8988T (cell line): Measurements from ENCODE around the gene PLEKHA5.
"Not testable (repeated sequence)": the region's sequence is repeated elsewhere in the genome, so short reads cannot be mapped to it uniquely, and the experiment has no call there.

ENCODE experiments used
- DNase-seq: peaks from one replicate; pipeline ENCODE4 v3.0.0; 2011

The PLEKHA5 gene

DNA sequence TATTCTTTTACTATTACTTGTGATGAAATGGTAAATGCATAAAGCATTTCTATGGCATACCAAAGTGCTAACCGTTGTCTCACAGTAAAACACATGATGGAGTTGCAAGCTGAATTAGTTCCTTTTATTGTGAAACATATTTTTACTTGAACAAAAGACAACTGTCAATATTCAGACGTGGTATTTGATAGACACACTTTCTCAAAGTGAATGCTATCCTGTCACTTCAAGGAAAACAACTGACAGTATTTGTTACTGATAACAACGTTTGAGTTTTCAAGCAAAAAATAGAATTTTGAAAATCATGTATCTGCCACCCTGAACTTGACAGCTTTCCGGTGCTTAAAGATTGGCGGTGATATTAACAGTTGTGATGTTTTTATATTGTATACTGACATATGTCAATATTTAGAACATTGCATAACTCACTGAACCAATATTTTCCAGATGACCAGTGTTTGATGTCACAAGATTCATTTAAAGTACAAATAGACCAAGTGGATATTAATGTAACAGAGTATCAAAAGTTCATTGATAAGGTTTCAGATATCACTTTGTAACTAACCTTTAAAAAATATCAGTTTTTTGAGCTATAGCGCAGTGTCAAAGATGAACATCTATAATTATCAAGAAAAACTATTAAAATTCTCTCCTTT is 156.4 kb downstream of the PLEKHA5 start:
- DNase-seq: no peak

DNA sequence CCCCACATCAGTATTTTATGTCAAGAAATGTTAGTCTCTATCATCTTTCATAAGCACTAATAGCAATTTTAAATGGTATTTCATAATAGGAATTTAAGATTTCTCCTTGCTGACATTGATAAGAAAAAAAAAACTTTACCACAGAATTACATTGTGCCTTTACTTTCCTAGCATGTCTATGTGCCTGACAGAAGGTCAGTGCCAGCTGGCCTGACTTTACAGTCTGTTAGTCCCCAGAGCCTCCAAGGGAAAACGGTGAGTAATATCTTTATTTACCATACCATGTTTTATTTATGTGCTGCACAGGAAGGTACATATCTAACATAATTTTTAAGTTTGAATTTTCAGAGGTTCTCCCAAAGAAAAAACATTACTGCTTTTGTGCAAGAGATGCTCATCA is 157.8 kb downstream of the PLEKHA5 start:
- no peak for DNase-seq

DNA sequence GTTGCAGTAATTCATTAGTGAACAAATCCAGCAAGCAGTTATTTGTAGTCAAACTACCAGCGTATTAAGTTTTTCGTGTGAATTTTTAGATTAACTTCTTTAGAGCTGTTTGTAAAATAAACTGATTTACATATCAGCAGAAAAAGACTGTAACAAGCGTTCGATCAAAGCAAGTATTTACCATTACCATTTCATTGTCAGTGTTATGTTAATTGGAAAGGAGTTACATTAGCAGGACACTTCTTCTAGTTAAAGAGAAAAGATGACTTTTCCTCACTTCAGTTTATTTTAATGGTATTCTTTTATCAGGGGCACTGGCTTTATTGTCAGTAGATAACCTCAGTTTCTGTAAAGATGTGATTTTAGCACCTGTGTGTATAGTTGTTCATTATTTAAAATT is 158.6 kb downstream of the PLEKHA5 start:
- no peak for DNase-seq

DNA sequence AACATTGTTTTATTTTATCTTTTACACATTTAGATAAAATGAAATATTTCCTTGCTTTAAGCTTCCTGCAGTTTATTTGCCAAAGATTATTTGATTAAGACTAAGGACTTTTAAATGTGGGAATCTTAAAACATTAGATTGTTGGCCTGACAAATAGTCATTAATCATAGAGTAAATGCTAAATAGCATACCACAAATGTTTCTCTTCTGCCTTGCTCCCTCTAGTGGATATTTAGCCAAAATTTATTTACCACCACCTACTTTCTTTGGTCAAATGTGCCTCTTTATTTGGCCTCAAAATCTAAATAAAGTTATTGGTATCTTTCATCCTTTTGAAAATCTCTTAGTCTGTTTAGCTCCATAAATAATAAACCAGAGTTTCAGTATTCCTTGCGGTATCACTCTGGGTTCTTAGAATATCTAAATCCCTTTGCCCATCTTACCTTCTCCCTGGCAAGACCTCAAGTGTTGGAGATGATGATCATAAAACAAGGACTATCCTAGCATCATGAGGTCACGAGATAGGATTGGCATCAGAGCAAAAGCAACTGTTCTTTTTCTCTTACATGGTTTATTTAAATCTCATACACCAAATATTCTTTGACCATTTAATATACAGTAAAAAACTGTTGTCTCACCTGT is 159.2 kb downstream of the PLEKHA5 start:
- no peak for DNase-seq

DNA sequence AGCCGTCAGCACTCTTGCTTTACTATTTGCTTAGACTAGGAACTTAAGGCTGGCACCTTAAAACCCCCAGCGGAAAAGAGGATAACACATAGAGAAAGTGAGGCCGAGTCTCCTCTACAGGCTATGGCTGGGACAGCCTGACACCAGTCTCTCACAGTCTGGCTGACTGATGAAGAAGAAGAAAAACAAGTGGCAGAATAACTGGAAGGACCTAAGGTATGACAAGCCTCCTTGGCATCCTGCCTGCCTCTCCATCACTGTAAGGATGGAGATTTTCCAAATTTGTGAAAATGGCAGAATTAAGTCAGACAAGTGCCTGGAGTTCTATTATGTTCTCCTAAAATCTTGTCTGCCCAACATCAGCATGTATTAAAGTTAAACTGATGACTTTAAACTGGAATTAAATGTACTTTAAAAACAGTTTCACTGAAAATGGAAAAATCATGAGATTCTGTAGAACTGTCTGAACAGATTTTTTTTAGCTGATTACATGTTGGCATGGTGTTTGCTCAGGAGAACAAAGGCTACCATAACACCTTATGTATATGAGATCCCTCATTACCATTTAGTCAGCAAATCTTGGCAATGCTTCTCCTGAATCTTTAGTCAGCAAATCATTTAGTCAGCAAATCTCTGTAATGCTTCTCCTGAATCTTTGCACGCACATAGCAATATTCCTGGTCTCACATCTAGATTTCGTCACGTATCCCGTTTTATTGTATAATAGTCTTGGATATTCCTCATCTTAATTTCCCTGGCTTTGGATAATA is 169.5 kb downstream of the PLEKHA5 start:
- DNase-seq: no peak

- DNase-seq: no peak
Measured at GRCh38 chr12:19299765-19300164, 170.2 kb downstream of the PLEKHA5 start.

DNA sequence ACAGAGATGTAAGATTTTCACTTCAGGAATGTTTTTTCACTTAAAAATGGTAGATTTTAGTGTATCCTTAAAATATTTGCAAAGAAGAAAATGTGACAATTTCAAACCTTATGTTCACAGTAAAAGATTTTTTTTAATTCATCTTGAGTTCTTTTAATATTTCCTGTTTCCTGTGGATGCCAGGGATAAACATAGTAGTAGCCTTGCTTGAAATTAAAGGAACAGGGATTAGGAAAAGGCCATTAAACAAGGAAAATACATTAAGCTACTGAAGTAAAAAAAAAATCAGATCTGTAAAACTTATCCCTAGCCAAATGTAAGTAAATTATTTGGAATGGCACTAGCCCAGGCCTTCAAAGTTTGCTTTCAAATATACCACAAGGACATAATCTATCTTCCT is 171.7 kb downstream of the PLEKHA5 start:
- DNase-seq: no peak

DNA sequence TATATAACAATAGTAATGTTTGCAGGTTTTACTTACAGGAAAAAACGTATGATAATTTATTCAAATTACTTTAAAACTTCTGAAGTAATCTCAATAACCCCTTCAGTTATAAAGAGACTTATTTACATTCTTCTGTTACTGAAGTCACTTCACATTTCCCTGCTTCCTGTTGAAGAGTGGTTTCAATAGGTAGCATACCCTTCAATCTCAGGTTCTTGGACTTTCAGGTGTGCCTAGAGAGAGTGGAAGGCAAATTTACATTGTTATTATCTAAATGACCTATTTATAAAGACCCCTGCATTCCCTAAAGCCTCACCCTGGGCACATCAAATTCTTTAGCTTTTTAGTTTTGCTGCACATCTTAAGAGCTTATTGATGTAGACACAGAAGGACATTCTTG is 172.2 kb downstream of the PLEKHA5 start:
- no peak for DNase-seq

GRCh38 chr12:19302100-19302640 is 172.6 kb downstream of the PLEKHA5 start:
- DNase-seq: no peak

GRCh38 chr12:19303496-19303895 is 174.0 kb downstream of the PLEKHA5 start:
- DNase-seq: no peak

DNA sequence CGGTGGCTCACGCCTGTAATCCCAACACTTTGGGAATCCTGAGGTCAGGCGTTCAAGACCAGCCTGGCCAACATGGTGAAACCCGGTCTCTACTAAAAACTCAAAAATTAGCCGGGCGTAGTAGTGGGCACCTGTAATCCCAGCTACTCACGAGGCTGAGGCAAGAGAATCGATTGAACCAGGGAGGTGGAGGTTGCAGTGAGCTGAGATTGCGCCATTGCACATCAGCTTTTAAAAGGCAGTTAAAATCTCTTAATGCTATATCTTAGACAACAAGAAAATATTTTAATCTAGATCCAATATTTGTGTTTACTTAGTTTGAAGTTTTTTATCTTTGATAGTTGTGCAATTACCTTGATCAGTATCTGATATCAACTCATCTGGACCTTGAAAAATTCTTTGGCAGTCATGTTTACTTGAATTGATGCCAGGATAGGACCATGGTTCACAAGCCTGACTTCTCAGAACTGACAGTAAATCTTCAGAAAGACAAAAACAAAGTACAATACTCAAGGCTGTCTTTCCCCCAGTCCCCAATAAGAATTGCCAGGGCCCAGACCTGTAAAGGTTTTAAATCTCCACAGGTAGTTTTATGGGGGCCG is 174.7 kb downstream of the PLEKHA5 start:
- no peak for DNase-seq

DNA sequence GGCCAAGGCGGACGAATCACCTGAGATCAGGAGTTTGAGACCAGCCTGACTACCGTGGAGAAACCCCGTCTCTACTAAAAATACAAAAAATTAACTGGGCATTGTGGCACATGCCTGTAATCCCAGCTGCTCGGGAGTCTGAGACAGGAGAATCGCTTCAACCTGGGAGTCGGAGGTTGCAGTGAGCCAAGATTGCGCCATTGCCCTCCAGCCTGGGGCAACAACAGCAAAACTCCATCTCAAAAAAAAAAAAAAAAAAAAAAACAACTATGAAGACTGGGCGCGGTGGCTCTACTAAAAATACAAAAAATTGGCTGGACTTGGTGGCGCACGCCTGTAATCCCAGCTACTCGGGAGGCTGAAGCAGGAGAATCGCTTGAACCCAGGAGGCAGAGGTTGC is 176.1 kb downstream of the PLEKHA5 start:
- DNase-seq: not testable (repeated sequence)

- DNase-seq: no peak
Measured at GRCh38 chr12:19306366-19306765, 176.8 kb downstream of the PLEKHA5 start.

GRCh38 chr12:19307451-19307850 is 177.9 kb downstream of the PLEKHA5 start:
- no peak for DNase-seq

- no peak for DNase-seq
Measured at GRCh38 chr12:19311165-19311564, 181.6 kb downstream of the PLEKHA5 start.

- no peak for DNase-seq
Measured at GRCh38 chr12:19312637-19313036, 183.1 kb downstream of the PLEKHA5 start.

- DNase-seq: no peak
Measured at GRCh38 chr12:19316425-19316824, 186.9 kb downstream of the PLEKHA5 start.

DNA sequence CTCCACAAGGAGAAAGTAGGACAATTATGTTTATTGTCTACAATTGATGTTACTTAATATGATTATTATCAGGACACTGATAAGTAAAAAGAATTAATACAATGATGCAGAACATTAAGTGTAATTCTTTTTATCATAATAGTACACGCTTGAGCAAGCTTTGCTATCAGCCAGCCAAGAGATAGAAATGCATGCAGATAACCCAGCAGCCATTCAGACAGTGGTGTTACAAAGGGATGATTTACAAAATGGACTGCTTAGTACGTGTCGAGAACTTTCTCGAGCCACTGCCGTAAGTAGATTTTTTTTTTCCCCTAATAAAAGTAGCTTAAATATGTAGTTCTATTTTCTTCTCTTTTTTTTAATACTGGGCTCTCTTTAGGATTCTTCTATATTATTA is 192.8 kb downstream of the PLEKHA5 start:
- DNase-seq: no peak

- no peak for DNase-seq
Measured at GRCh38 chr12:19323805-19324204, 194.3 kb downstream of the PLEKHA5 start.

- no peak for DNase-seq
Measured at GRCh38 chr12:19326102-19326501, 196.6 kb downstream of the PLEKHA5 start.

DNA sequence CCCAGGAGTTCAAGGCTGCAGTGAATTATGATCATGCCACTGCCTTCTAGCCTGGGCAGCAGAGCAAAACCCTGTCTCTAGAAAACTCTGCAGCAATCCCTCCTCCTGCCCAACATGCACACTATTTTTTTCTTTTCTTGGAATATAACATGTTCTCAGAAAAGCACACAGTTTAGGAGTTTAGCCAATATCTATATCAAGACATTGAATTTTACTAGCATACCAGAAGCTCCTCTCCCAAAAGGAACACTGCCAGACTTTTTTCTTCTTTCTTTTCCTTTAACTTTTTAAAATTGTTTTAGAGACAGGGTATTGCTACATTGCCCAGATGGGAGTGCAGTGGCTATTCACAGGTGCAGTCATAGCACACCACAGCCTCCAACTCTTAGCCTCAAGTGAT is 202.7 kb downstream of the PLEKHA5 start:
- DNase-seq: no peak

DNA sequence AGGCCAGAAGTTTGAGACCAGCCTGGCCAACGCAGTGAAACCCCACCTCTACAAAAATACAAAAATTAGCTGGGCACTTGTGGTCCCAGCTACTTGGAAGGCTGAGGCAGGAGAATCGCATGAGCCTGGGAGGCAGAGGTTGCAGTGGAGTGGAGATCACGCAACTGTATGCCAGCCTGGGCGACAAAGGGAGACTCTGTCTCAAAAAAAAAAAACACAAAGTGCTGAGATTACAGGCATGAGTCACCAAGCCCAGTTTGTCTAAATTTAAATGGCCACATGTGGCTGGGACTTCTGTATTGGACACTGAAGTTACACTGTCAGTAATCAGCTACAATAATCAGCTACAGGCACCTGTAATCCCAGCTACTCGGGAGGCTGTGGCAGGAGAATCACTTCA is 208.9 kb downstream of the PLEKHA5 start:
- DNase-seq: no peak

DNA sequence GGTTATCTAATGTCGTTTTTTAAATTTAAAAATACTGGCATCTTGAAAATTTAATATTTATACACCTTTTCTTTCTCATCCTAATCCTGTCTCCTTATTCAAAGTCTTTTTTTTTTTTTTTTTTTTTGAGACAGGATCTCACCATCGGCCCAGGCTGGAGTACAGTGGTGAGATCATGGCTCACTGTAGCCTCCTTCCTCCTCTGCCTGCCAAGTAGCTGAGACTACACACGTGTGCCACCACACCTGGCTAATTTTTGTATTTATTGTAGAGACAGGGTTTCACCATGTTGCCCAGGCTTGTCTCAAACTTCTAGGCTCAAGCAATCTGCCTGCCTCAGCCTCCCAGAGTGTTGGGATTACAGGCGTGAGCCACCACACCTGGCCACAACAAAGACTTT is 221.3 kb downstream of the PLEKHA5 start:
- not testable (repeated sequence) for DNase-seq

DNA sequence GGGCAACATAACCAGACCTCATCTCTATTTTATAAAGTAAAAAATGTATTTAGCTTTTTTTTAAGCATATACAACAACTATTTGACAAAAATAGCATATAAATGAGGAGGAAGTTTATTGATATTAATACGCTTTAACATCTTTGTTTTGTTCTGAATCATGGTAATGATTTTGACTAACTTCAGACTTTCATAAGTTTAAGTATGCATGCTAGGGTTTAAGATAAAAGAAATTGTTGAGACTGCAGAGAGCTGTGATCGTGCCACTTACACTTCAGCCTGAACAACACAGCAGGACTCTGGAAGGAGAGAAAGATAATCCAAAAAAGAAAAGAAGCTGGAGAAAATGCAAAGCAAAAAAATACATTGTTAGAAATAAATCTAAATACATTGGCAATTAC is 221.8 kb downstream of the PLEKHA5 start:
- DNase-seq: no peak
